Osteoblast (primary cell): ENCODE data around the gene IMMT. TPM values are rescaled to one million over a fixed set of nuclear protein-coding genes. Genes with fewer than 3 reads are reported as not detected.

Experiments used
- DNase-seq: peaks from one replicate; pipeline ENCODE4 v3.0.0; 2011; ENCODE audit warnings: low spot score, mixed read lengths; ENCODE audit not compliant: insufficient read length; ENCODE audit errors: missing footprints
- H2AFZ ChIP-seq: 2 replicates; pipeline ENCODE4 v1.6.0; 2011; ENCODE audit warnings: mild to moderate bottlenecking, low read length
- H3K27ac ChIP-seq: 2 replicates; pipeline ENCODE4 v1.5.1; 2011; ENCODE audit warnings: mild to moderate bottlenecking, low read depth, low read length, moderate library complexity
- H3K27me3 ChIP-seq: 2 replicates; pipeline ENCODE4 v1.6.0; 2012; ENCODE audit warnings: mild to moderate bottlenecking, control low read depth, inconsistent platforms, low read length, moderate library complexity; ENCODE audit not compliant: insufficient read depth
- H3K36me3 ChIP-seq: 2 replicates; pipeline ENCODE4 v1.5.1; 2011; ENCODE audit warnings: mild to moderate bottlenecking, low read length, control low read depth, moderate library complexity; ENCODE audit not compliant: insufficient read depth
- H3K4me1 ChIP-seq: 2 replicates; pipeline ENCODE4 v1.5.1; 2011; ENCODE audit warnings: mild to moderate bottlenecking, low read length, control low read depth, moderate library complexity; ENCODE audit not compliant: insufficient read depth
- H3K4me2 ChIP-seq: 2 replicates; pipeline ENCODE4 v1.6.0; 2011; ENCODE audit warnings: mild to moderate bottlenecking, low read length; ENCODE audit not compliant: insufficient read depth
- H3K4me3 ChIP-seq: fragments of 200-600 bp; sonication (generic); 3 replicates; pipeline ENCODE4 v1.5.1; 2012; ENCODE audit warnings: mild to moderate bottlenecking, low read length, inconsistent platforms; ENCODE audit not compliant: insufficient read depth
- H3K79me2 ChIP-seq: 2 replicates; pipeline ENCODE4 v1.6.0; 2012; ENCODE audit warnings: mild to moderate bottlenecking, low read length, control low read depth, inconsistent platforms; ENCODE audit not compliant: insufficient read depth
- H3K9me3 ChIP-seq: 2 replicates; pipeline ENCODE4 v1.5.1; 2011; ENCODE audit warnings: low read depth, low read length, control low read depth
- H4K20me1 ChIP-seq: 2 replicates; pipeline ENCODE4 v1.6.0; 2012; ENCODE audit warnings: mild to moderate bottlenecking, low read length, control low read depth; ENCODE audit not compliant: insufficient read depth
- CTCF ChIP-seq: IDR thresholded peaks from 2 replicates; pipeline ENCODE4 v1.5.1; 2011; ENCODE audit warnings: mild to moderate bottlenecking, low read depth, low read length, moderate library complexity; ENCODE audit errors: extremely low read depth
- total RNA-seq: library from RNA; depleted of rRNA; stranded (reverse); fragments of >200 nt; gene quantifications from 2 replicates; pipeline ENCODE4 v1.2.3, GENCODE V29; 2012

The IMMT gene
- total RNA-seq, 1 donor, result 55.7 TPM

- no peak for DNase-seq
- H3K4me1 ChIP-seq, result no peaks in the 10 kb centered on the region
- no peak overlapping the region for H2AFZ ChIP-seq
- no peaks in the 10 kb centered on the region for H3K9me3 ChIP-seq
- no peak for TF ChIP-seq CTCF
- peaks cover 18% of the 10 kb centered on the region for H3K27me3 ChIP-seq
- no peaks in the 10 kb centered on the region for H3K36me3 ChIP-seq
- no peak overlapping the region for H3K27ac ChIP-seq
- no peaks in the 10 kb centered on the region for H3K79me2 ChIP-seq
- no peak overlapping the region for H3K4me3 ChIP-seq
- H4K20me1 ChIP-seq, result no peaks in the 10 kb centered on the region
- no peak overlapping the region for H3K4me2 ChIP-seq
These were observed 43.1 kb upstream of the IMMT start for GRCh38 chr2:86238354-86238753.

GRCh38 chr2:86237172-86237571 lies 41.9 kb upstream of the IMMT start:
- H3K9me3 ChIP-seq, result no peaks in the 10 kb centered on the region
- H3K4me2 ChIP-seq, result no peak overlapping the region
- no peaks in the 10 kb centered on the region for H3K4me1 ChIP-seq
- no peak for DNase-seq
- H3K27ac ChIP-seq, result no peak overlapping the region
- peaks cover 16% of the 10 kb centered on the region for H3K27me3 ChIP-seq
- no peaks in the 10 kb centered on the region for H4K20me1 ChIP-seq
- no peak overlapping the region for H3K4me3 ChIP-seq
- no peaks in the 10 kb centered on the region for H3K79me2 ChIP-seq
- H3K36me3 ChIP-seq, result no peaks in the 10 kb centered on the region
- TF ChIP-seq CTCF, result no peak
- H2AFZ ChIP-seq, result no peak overlapping the region

- Histone ChIP-seq H3K27ac (no peak overlapping the region), H3K4me3 (no peak overlapping the region), H3K9me3 (no peaks in the 10 kb centered on the region), H3K36me3 (no peaks in the 10 kb centered on the region), H3K4me1 (no peaks in the 10 kb centered on the region), H4K20me1 (no peaks in the 10 kb centered on the region), H3K4me2 (no peak overlapping the region), H2AFZ (no peak overlapping the region), H3K27me3 (peaks cover 11% of the 10 kb centered on the region), H3K79me2 (no peaks in the 10 kb centered on the region)
- DNase-seq, result no peak
- no peak for TF ChIP-seq CTCF
These were observed 40.1 kb upstream of the IMMT start for GRCh38 chr2:86235196-86235980.

- Histone ChIP-seq H4K20me1 (no peaks in the 10 kb centered on the region), H3K36me3 (no peaks in the 10 kb centered on the region), H3K27ac (no peak overlapping the region), H3K4me1 (no peaks in the 10 kb centered on the region), H3K4me2 (no peak overlapping the region), H3K4me3 (no peak overlapping the region), H3K79me2 (no peaks in the 10 kb centered on the region), H3K27me3 (peaks cover 11% of the 10 kb centered on the region), H3K9me3 (no peaks in the 10 kb centered on the region), H2AFZ (no peak overlapping the region)
- no peak for DNase-seq
- no peak for TF ChIP-seq CTCF
These were observed 39.4 kb upstream of the IMMT start for GRCh38 chr2:86234563-86235131.
